Measurements from ENCODE around the gene NWD2.

GRCh38 chr4:37388681-37389365 is 144.3 kb downstream of the NWD2 start:
- no peak for TF ChIP-seq ISL1 (CRISPR knock-in tag; IDR thresholded peaks at IDR 0.05)
- TF ChIP-seq RARB (CRISPR knock-in tag; IDR thresholded peaks at IDR 0.05): no peak
- TF ChIP-seq GLIS3 (CRISPR knock-in tag; IDR thresholded peaks at IDR 0.05): no peak
- no peak for TF ChIP-seq ESRRG (CRISPR knock-in tag; IDR thresholded peaks at IDR 0.05)
- TF ChIP-seq CSDC2 (CRISPR knock-in tag; IDR thresholded peaks at IDR 0.05): no peak
- TF ChIP-seq PATZ1 (CRISPR knock-in tag; IDR thresholded peaks at IDR 0.05; ENCODE audit: borderline replicate concordance): no peak
- no peak for TF ChIP-seq ARNTL (CRISPR knock-in tag; IDR thresholded peaks at IDR 0.05; ENCODE audit: borderline replicate concordance, low read depth)
- no peak for TF ChIP-seq OSR1 (CRISPR knock-in tag; IDR thresholded peaks at IDR 0.05)
- no peak for TF ChIP-seq ZNF70 (CRISPR knock-in tag; IDR thresholded peaks at IDR 0.05)
- no peak for TF ChIP-seq TOX (CRISPR knock-in tag; IDR thresholded peaks at IDR 0.05; ENCODE audit: borderline replicate concordance)

Measured in SK-N-SH treated with all-trans-retinoic acid at 6 μM for 48 hours (cell line).